ENCODE measurements around the gene INPP4A.

GRCh38 chr2:98416383-98417159 lies 28.1 kb upstream of the INPP4A start:
- TF ChIP-seq L3MBTL2 (IDR thresholded peaks at IDR 0.05) (no peak), ZHX1 (conservative IDR thresholded peaks at IDR 0.05; ENCODE audit: low read length) (no peak), ASH1L (IDR thresholded peaks at IDR 0.05; ENCODE audit: borderline replicate concordance, low read depth, partially characterized antibody) (no peak), BRF1 (IDR thresholded peaks at IDR 0.05; ENCODE audit: borderline replicate concordance, extremely low read depth, insufficient read length) (no peak), USF2 (CRISPR knock-in tag; IDR thresholded peaks at IDR 0.05) (no peak), RBM34 (IDR thresholded peaks at IDR 0.05; ENCODE audit: borderline replicate concordance, insufficient read depth, low read length) (no peak), XRCC5 (IDR thresholded peaks at IDR 0.05; ENCODE audit: low read depth, low read length) (no peak), MXI1 (IDR thresholded peaks at IDR 0.05; ENCODE audit: low read depth, low read length) (no peak), ATF2 (CRISPR knock-in tag; IDR thresholded peaks at IDR 0.05) (no peak)
- TF ChIP-seq, protein P1, sequence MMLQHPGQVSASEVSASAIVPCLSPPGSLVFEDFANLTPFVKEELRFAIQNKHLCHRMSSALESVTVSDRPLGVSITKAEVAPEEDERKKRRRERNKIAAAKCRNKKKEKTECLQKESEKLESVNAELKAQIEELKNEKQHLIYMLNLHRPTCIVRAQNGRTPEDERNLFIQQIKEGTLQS (IDR thresholded peaks at IDR 0.05) = no peak
- TF ChIP-seq, protein P1 (CRISPR knock-in tag; conservative IDR thresholded peaks at IDR 0.05) = no peak
- TF ChIP-seq, protein P2, sequence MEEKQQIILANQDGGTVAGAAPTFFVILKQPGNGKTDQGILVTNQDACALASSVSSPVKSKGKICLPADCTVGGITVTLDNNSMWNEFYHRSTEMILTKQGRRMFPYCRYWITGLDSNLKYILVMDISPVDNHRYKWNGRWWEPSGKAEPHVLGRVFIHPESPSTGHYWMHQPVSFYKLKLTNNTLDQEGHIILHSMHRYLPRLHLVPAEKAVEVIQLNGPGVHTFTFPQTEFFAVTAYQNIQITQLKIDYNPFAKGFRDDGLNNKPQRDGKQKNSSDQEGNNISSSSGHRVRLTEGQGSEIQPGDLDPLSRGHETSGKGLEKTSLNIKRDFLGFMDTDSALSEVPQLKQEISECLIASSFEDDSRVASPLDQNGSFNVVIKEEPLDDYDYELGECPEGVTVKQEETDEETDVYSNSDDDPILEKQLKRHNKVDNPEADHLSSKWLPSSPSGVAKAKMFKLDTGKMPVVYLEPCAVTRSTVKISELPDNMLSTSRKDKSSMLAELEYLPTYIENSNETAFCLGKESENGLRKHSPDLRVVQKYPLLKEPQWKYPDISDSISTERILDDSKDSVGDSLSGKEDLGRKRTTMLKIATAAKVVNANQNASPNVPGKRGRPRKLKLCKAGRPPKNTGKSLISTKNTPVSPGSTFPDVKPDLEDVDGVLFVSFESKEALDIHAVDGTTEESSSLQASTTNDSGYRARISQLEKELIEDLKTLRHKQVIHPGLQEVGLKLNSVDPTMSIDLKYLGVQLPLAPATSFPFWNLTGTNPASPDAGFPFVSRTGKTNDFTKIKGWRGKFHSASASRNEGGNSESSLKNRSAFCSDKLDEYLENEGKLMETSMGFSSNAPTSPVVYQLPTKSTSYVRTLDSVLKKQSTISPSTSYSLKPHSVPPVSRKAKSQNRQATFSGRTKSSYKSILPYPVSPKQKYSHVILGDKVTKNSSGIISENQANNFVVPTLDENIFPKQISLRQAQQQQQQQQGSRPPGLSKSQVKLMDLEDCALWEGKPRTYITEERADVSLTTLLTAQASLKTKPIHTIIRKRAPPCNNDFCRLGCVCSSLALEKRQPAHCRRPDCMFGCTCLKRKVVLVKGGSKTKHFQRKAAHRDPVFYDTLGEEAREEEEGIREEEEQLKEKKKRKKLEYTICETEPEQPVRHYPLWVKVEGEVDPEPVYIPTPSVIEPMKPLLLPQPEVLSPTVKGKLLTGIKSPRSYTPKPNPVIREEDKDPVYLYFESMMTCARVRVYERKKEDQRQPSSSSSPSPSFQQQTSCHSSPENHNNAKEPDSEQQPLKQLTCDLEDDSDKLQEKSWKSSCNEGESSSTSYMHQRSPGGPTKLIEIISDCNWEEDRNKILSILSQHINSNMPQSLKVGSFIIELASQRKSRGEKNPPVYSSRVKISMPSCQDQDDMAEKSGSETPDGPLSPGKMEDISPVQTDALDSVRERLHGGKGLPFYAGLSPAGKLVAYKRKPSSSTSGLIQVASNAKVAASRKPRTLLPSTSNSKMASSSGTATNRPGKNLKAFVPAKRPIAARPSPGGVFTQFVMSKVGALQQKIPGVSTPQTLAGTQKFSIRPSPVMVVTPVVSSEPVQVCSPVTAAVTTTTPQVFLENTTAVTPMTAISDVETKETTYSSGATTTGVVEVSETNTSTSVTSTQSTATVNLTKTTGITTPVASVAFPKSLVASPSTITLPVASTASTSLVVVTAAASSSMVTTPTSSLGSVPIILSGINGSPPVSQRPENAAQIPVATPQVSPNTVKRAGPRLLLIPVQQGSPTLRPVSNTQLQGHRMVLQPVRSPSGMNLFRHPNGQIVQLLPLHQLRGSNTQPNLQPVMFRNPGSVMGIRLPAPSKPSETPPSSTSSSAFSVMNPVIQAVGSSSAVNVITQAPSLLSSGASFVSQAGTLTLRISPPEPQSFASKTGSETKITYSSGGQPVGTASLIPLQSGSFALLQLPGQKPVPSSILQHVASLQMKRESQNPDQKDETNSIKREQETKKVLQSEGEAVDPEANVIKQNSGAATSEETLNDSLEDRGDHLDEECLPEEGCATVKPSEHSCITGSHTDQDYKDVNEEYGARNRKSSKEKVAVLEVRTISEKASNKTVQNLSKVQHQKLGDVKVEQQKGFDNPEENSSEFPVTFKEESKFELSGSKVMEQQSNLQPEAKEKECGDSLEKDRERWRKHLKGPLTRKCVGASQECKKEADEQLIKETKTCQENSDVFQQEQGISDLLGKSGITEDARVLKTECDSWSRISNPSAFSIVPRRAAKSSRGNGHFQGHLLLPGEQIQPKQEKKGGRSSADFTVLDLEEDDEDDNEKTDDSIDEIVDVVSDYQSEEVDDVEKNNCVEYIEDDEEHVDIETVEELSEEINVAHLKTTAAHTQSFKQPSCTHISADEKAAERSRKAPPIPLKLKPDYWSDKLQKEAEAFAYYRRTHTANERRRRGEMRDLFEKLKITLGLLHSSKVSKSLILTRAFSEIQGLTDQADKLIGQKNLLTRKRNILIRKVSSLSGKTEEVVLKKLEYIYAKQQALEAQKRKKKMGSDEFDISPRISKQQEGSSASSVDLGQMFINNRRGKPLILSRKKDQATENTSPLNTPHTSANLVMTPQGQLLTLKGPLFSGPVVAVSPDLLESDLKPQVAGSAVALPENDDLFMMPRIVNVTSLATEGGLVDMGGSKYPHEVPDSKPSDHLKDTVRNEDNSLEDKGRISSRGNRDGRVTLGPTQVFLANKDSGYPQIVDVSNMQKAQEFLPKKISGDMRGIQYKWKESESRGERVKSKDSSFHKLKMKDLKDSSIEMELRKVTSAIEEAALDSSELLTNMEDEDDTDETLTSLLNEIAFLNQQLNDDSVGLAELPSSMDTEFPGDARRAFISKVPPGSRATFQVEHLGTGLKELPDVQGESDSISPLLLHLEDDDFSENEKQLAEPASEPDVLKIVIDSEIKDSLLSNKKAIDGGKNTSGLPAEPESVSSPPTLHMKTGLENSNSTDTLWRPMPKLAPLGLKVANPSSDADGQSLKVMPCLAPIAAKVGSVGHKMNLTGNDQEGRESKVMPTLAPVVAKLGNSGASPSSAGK (IDR thresholded peaks at IDR 0.05) = no peak
